ENCODE measurements around the gene KRTAP10-6.
"Not testable (repeated sequence)": the region's sequence is repeated elsewhere in the genome, so short reads cannot be mapped to it uniquely, and the experiment has no call there.

Gene KRTAP10-6

DNA sequence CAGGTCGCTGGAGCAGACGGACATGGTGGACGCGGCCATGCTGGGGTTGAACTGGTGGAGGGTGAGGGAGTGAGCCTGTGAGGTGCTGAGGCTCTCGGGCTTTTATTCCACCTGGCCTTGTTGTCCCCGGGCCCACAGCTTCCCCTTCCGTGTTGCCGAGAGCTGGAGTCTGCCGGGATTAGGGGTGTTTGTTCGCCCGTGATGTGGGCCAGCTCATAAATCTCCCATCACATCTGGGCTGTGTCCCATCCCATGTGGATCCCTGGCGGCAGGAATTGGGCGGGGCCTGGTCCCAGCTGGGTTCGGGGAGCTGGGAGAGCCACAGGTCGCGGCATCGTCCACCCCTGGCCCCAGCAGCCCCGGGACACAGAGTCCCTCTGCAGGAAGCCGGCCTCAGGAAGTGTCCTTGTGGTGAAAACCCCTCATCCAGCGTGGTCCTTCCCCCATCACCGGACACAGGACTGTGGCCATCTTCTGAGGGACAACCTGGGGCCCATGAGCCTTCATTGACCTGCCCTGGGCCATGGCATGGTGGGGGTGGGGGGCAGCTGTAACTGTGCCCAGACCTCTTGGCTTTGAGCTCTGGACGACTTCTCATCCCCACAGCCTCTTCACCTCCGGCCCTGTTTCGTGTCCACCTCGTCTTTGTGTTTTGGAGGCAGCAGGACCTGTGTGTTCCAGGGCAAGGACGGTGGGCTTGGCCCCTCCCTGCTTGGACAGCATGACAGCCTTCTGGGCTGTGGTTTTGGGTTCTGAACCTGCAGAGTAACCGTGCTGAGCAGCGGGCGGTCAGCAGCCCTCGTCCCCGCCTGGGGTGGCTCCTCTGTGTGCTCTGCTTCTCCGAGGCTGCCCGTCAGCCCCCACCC lies at the start of gene KRTAP10-6:
KRTAP10-6 (minus strand) TSS at position 60 of the 866 bp plus-strand sequence; CDS start at position 39, 21 bp downstream.
- DNase-seq (ENCODE audit: low spot score): no peak

- DNase-seq (ENCODE audit: low spot score): no peak
Observed at GRCh38 chr21:44640761-44641160, 48.5 kb upstream of the KRTAP10-6 start.

DNA sequence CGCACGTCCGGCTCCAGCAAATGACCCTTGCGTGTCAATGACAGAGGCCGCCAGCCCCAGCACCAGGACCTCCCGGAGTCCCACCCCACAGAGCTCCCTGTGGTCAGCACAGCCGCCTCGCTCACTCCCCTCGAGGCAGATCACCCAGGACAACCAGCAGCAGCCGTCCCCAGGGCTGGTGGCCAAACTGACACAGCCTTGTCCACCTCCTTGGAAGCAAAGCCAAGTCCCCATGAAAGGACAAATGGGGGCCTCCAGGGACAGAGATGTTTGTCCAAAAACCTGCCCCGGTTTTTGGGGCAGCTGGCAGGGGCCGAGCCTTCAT lies 47.0 kb upstream of the KRTAP10-6 start:
- DNase-seq (ENCODE audit: low spot score): no peak

GRCh38 chr21:44638506-44639330 lies 46.4 kb upstream of the KRTAP10-6 start:
- DNase-seq (ENCODE audit: low spot score): not testable (repeated sequence)

DNA sequence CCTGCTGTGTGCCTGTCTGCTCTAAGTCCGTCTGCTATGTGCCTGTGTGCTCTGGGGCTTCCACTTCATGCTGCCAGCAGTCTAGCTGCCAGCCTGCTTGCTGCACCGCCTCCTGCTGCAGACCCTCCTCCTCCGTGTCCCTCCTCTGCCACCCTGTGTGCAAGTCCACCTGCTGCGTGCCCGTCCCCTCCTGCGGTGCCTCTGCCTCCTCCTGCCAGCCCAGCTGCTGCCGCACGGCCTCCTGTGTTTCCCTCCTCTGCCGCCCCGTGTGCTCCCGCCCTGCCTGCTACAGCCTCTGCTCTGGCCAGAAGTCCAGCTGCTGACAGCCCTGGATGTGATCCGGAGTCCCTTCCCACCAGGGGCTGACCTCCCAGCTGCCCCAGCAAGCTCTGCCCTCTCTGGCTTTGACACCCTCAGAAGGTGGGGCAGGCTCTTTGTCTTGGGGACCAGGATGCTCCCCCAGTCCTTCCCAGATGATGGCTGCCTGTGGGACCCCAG lies 45.6 kb upstream of the KRTAP10-6 start:
- DNase-seq (ENCODE audit: low spot score): not testable (repeated sequence)

DNA sequence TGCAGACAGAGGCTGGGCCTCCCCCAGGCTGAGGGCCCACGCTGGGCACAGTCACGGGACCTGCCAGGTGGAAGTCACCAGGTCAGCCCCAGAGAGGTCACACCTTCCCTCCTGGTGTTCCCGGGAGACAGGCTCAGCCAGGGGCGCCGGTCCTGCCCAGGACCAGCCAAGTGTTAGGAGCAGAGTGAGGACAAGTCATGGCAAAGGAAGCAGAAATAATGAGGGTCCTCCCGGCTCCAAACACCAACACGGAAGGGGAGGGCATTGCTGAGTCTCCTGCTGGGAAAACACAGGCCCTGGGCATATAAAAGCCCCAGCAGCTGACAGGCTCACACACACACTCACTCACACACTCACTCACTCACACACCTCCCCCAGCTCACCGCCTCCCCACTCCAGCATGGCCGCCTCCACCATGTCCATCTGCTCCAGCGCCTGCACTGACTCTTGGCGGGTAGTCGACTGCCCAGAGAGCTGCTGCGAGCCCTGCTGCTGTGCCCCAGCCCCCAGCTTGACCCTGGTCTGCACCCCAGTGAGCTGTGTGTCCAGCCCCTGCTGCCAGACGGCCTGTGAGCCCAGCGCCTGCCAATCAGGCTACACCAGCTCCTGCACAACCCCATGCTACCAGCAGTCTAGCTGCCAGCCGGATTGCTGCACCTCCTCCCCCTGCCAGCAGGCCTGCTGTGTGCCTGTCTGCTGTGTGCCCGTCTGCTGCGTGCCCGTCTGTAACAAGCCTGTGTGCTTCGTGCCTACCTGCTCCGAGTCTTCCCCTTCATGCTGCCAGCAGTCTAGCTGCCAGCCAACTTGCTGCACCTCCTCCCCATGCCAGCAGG lies 44.9 kb upstream of the KRTAP10-6 start, which contains the start of gene KRTAP10-10:
KRTAP10-10 (plus strand) TSS at position 339 of the 833 bp plus-strand sequence; CDS start at position 401, 62 bp downstream.
- DNase-seq (ENCODE audit: low spot score): no peak

- DNase-seq (ENCODE audit: low spot score): no peak
Observed at GRCh38 chr21:44636209-44637017, 44.1 kb upstream of the KRTAP10-6 start.

DNA sequence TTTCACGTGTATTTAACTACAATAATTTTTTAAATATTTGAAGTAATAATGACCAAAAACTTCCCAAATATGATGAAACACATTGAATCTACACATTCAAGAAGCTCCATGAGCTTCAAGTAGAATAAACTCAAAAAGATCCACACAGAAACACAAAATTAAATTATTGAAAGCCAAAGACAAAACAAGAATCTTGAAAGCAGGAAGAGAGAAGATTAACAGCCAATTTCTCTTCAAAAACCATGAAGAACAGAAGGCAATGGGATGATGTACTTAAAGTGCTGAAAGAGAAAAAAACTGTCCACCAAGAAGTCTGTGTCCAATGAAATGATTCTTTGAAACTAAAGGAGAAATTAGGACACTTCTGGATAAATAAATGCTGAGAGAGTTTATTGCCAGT lies 39.8 kb upstream of the KRTAP10-6 start:
- DNase-seq (ENCODE audit: low spot score): no peak

DNA sequence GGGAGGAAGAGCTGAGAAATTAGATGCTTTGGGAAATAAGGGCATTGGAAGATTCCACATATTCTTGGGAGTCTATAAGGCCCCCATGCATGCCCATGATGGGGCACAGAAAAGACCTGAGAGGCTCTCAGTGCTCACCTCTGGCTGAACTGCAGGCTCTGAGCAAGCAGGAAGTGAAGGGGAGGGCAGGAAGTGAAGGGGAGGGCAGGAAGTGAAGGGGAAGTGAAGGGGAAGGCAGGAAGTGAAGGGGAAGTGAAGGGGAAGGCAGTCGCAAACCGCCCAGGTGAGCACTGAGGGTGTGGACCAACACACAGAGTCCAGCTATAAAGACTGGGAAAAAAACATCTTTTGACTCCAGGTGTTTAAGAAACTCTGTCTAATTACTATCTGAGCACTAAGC lies 38.1 kb upstream of the KRTAP10-6 start:
- DNase-seq (ENCODE audit: low spot score): no peak

DNA sequence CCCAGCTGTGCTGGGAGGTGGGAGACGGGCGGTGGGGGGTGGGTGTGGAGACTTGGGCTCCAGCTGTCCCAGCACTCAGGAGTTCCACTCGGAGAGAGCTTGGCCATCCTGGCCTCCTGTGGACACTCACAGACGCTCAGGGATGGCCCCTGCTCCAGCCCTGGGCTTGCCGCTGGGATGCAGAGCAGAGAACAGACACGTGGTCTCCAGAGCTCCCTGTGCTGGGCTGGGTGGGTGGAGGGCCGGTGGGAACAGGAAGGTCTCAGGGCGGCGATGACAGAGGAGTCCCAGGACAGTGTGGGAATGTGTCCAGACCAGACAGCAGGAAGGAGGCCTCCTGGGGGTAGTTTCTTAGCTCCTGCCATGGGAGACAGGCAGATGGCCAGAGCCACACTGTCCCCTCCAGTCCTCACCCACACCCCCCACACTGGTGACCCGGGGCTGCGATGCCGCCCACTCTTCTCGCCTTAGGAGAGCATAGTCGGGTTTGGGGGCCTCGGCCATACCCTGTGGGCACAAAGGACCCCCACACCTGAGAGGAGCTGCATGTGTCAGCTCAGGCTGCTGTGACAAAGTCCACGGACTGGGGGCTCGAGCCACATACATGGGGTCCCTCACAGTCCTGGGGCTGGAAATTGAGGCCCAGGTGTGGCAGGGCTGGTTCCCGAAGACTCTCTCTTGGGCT lies 36.5 kb upstream of the KRTAP10-6 start:
- DNase-seq (ENCODE audit: low spot score): no peak

DNA sequence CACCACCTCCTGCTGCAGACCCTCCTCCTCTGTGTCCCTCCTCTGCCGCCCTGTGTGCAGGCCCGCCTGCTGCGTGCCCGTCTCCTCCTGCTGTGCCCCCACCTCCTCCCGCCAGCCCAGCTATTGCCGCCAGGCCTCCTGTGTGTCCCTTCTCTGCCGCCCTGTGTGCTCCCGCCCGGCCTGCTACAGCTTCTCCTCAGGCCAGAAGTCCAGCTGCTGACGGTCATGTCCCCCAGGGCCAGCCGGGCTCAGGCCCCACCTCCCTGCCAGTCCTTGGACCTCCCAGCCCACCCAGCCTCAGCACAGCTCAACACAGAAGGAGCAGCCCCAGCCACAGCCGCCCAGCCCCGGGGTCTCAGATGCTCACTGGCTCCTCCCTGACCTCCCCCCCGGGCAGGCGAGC lies 35.5 kb upstream of the KRTAP10-6 start:
- DNase-seq (ENCODE audit: low spot score): not testable (repeated sequence)

- DNase-seq (ENCODE audit: low spot score): not testable (repeated sequence)
Observed at GRCh38 chr21:44627181-44627822, 35.0 kb upstream of the KRTAP10-6 start.

- DNase-seq (ENCODE audit: low spot score): no peak
Observed at GRCh38 chr21:44626673-44627143, 34.4 kb upstream of the KRTAP10-6 start, which contains the start of gene KRTAP10-9. Gene KRTAP10-9 (plus strand): TSS chr21:44627093. CDS start chr21:44627172, 79 bp downstream.

DNA sequence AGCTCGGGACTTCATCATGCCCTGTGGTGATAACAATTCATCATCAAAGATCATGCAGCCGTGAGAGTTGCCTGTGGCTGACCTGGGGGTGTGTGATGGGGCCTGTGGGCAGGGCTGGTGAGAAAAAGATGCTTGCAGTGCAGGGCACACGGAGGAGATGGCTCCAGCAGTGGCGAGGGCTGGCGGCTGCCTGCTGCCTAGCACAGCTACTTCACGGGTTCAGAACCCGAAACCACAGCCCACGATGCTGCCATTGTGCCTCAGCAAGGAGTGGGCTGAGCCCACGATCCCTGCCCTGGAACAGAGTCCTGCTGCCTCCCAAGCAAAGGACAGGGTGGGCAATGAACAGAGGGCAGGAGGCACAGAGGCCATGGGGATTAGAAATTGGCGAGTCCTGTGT lies 34.0 kb upstream of the KRTAP10-6 start:
- no peak for DNase-seq (ENCODE audit: low spot score)

GRCh38 chr21:44625756-44626155 lies 33.5 kb upstream of the KRTAP10-6 start:
- DNase-seq (ENCODE audit: low spot score): no peak

DNA sequence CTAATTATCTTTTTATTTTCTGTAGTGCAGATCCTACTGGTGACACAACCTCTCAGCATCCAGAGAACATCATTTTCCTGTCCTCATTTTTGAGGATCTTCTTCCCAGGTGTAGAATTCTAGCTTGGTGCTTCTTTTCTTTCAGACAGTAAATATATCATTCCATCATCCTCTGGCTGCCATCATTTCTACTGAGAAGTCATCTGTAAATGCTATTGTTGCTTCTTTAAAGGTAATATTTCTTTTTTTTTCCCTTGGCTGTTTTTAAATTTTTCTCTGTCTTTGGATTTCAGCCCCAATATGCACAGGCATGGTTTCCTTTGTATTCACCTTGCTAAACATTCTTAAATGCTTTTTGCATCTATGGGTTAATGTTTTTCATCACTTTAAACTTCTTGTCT lies 31.3 kb upstream of the KRTAP10-6 start:
- no peak for DNase-seq (ENCODE audit: low spot score)

DNA sequence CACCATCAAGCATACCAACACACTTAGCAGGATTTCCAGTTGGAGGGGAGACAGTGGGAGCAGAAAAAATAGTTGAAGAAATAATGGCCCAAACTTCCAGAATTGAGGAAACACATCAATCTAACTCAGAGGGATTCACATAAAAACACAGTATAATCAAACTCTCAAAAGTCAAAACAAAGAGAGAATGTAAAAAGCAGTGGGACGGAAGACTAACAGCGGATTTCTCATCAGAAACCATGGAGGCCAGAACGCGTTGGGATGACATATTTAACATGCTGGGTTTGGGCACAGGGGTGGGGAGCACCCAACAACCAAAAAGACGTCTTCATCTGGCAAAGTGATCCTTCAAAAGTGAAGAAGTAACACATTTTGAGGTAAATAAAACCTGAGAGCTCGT lies 27.6 kb upstream of the KRTAP10-6 start:
- no peak for DNase-seq (ENCODE audit: low spot score)

- DNase-seq (ENCODE audit: low spot score): no peak
Observed at GRCh38 chr21:44618909-44619308, 26.6 kb upstream of the KRTAP10-6 start.

GRCh38 chr21:44618504-44618903 lies 26.2 kb upstream of the KRTAP10-6 start:
- no peak for DNase-seq (ENCODE audit: low spot score)

DNA sequence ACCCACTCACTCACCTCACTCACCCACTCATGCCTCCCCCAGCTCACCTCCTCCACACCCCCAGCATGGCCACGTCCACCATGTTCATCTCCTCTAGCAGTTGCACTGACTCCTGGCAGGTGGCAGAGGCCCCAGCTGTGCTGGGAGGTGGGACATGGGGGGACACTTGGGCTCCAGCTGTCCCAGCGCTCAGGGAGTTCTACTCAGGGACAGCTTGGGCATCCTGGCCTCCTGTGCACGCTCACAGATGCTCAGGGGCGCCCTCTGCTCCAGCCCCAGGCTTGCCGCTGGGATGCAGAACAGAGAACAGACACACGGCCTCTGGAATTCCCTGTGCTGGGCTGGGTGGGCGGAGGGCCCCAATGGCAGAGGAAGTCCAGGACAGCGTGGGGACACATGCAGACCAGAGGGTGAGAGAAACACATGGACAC lies 24.8 kb upstream of the KRTAP10-6 start:
- no peak for DNase-seq (ENCODE audit: low spot score)
